NT2/D1 (cell line): ENCODE data around the gene ADH5.

Experiments used
- SUZ12 ChIP-seq: IDR thresholded peaks from 2 replicates; pipeline ENCODE4 v1.6.1; 2011; ENCODE audit not compliant: insufficient read length, insufficient read depth; ENCODE audit errors: extremely low read depth
- ZNF274 ChIP-seq: IDR thresholded peaks from 2 replicates; pipeline ENCODE4 v1.6.1; 2011; ENCODE audit warnings: mild to moderate bottlenecking, low read depth, low read length

- no peak for TF ChIP-seq ZNF274
- TF ChIP-seq SUZ12: no peak
Measured at GRCh38 chr4:99071159-99071558, 17.4 kb downstream of the ADH5 start.
